K562 (cell line): ENCODE measurements around the gene ITGA7. TPM values are rescaled to one million over a fixed set of nuclear protein-coding genes. Genes with fewer than 3 reads are reported as not detected.

Experiments used
- CCNT2 ChIP-seq: IDR thresholded peaks from 2 replicates; pipeline ENCODE4 v1.6.1; 2011; ENCODE audit warnings: borderline replicate concordance, low read depth, mild to moderate bottlenecking, moderate library complexity, mixed read lengths, low read length; ENCODE audit not compliant: insufficient read length; ENCODE audit errors: extremely low read depth
- DPF2 ChIP-seq: fragments of 450-650 bp; IDR thresholded peaks from 2 replicates; pipeline ENCODE4 v1.6.1; 2016
- ELF4 ChIP-seq: fragments of 450-650 bp; formaldehyde crosslinking; IDR thresholded peaks from 2 replicates; pipeline ENCODE4 v1.4.0; 2022; ENCODE audit warnings: missing genetic modification characterization
- ETS1 ChIP-seq: conservative IDR thresholded peaks from 2 replicates; pipeline ENCODE4 v1.6.1; 2011; ENCODE audit warnings: low read depth, mild to moderate bottlenecking, low read length; ENCODE audit not compliant: control insufficient read depth
- FOSL1 ChIP-seq: fragments of 200-800 bp; sonication (Bioruptor generic); conservative IDR thresholded peaks from 2 replicates; pipeline ENCODE4 v1.6.1; 2016; ENCODE audit warnings: missing genetic modification characterization, missing compliant biosample characterization
- HMG20B ChIP-seq: fragments of 250-450 bp; sonication (Bioruptor Pico); IDR thresholded peaks from 2 replicates; pipeline ENCODE4 v1.5.0; 2021; ENCODE audit warnings: mild to moderate bottlenecking
- NCOA2 ChIP-seq, 2 experiments: fragments of 450-650 bp; IDR thresholded peaks; 2 replicates each; pipeline ENCODE4 v1.6.1; 2018; ENCODE audit warnings: mild to moderate bottlenecking in 2 of 2, moderate library complexity in 1 of 2; ENCODE audit not compliant: partially characterized antibody in 2 of 2
- NFATC3 ChIP-seq: fragments of 450-650 bp; IDR thresholded peaks from 2 replicates; pipeline ENCODE4 v1.6.1; 2017; ENCODE audit warnings: mild to moderate bottlenecking
- NR4A1 ChIP-seq, 2 experiments: fragments of 250-450 bp in 1 of 2; fragments of 450-650 bp in 1 of 2; sonication (Bioruptor Pico) in 1 of 2; IDR thresholded peaks; 2 replicates each; pipeline versions ENCODE4 v1.4.0 to v1.6.1; 2016 to 2020; ENCODE audit warnings: mild to moderate bottlenecking in 2 of 2, missing compliant biosample characterization in 1 of 2, missing genetic modification characterization in 1 of 2, moderate library complexity in 1 of 2
- PHF21A ChIP-seq: fragments of 450-650 bp; IDR thresholded peaks from 2 replicates; pipeline ENCODE4 v1.6.1; 2017; ENCODE audit warnings: low read depth, borderline replicate concordance
- RERE ChIP-seq: sonication (generic); formaldehyde crosslinking; IDR thresholded peaks from 2 replicates; pipeline ENCODE4 v1.8.0; 2023; ENCODE audit warnings: missing genetic modification reagents, mild to moderate bottlenecking, borderline replicate concordance
- TAF15 ChIP-seq: fragments of 200-400 bp; formaldehyde crosslinking; IDR thresholded peaks from 2 replicates; pipeline ENCODE4 v1.6.1; 2017; ENCODE audit warnings: mild to moderate bottlenecking, low read depth, low read length, moderate library complexity
- TGIF2 ChIP-seq: sonication (generic); formaldehyde crosslinking; IDR thresholded peaks from 2 replicates; pipeline ENCODE4 v1.8.1; 2022; ENCODE audit warnings: mild to moderate bottlenecking, missing genetic modification reagents, moderate library complexity
- USF2 ChIP-seq: sonication (generic); formaldehyde crosslinking; IDR thresholded peaks from 2 replicates; pipeline ENCODE4 v1.5.0; 2020; ENCODE audit warnings: missing genetic modification reagents
- ZFPM2 ChIP-seq: fragments of 250-450 bp; sonication (Bioruptor Pico); IDR thresholded peaks from 2 replicates; pipeline ENCODE4 v1.5.1; 2022; ENCODE audit warnings: mild to moderate bottlenecking
- ZNF134 ChIP-seq: fragments of 250-450 bp; sonication (Bioruptor Pico); conservative IDR thresholded peaks from 2 replicates; pipeline ENCODE4 v1.4.0; 2020
- ZNF184 ChIP-seq: sonication (generic); formaldehyde crosslinking; IDR thresholded peaks from 2 replicates; pipeline ENCODE4 v1.5.0; 2020; ENCODE audit warnings: missing genetic modification reagents
- ZNF384 ChIP-seq: IDR thresholded peaks from 2 replicates; pipeline ENCODE4 v1.6.1; 2012; ENCODE audit warnings: low read depth, low read length, improper control_type of control experiment
- ZNF444 ChIP-seq: fragments of 250-450 bp; sonication (Bioruptor Pico); IDR thresholded peaks from 2 replicates; pipeline ENCODE4 v1.4.0; 2020; ENCODE audit warnings: mild to moderate bottlenecking, moderate library complexity
- ZNF511 ChIP-seq: sonication (generic); formaldehyde crosslinking; IDR thresholded peaks from 2 replicates; pipeline ENCODE4 v1.8.0; 2022; ENCODE audit warnings: mild to moderate bottlenecking, missing genetic modification reagents
- polyA plus RNA-seq, 8 experiments: library from polyadenylated mRNA; depleted of rRNA in 4 of 8; stranded (reverse) in 5 of 8; unstranded in 3 of 8; fragments of >200 nt; fragmentation: Nextera tagmentation in 2 of 8; fragmentation: Illumina TruSeq in 1 of 8; extraction: Ambion mirVana in 2 of 8; extraction: Trizol in 1 of 8; gene quantifications; 2 replicates each; pipeline versions ENCODE4 v1.2.1 to v1.2.3, GENCODE V29; 2011 to 2014; ENCODE audit warnings: inconsistent platforms in 1 of 8, missing spikeins in 1 of 8
- total RNA-seq, 7 experiments: library from RNA; depleted of rRNA in 6 of 7; stranded (reverse); fragments of >200 nt in 6 of 7; fragmentation: Illumina TruSeq in 2 of 7; extraction: Trizol in 2 of 7; gene quantifications; 2 replicates each; pipeline versions ENCODE4 v1.2.1 to v1.2.3, GENCODE V29; 2011 to 2021; ENCODE audit warnings: low replicate concordance in 1 of 7

Gene ITGA7
- total and polyA plus RNA-seq, 9 of the 15 experiments (the other 6 are each of a cell fraction or from before 2014, with no cell fraction given) = 0.11 to 2.3 (median 0.56) TPM; not detected in 1

- TF ChIP-seq TGIF2 (CRISPR knock-in tag) (no peak), ZNF444 (CRISPR knock-in tag) (no peak), ELF4 (CRISPR knock-in tag) (no peak), DPF2 (peak; percentile 19; the same call in 1 of the 2 replicates), TAF15 (no peak), ZNF134 (CRISPR knock-in tag) (no peak), ZNF184 (CRISPR knock-in tag) (0 out of 2 replicates have a peak, but pooled peaks have one; percentile 35), HMG20B (CRISPR knock-in tag) (no peak), ZNF511 (CRISPR knock-in tag) (peak; percentile 81), CCNT2 (peak; percentile 30), FOSL1 (tag) (no peak), ETS1 (peak; percentile 95), USF2 (CRISPR knock-in tag) (peak; percentile 100), NCOA2 (IDR thresholded peaks at IDR 0.05; ENCODE audit: partially characterized antibody in 2 of 2) (no peak), PHF21A (peak; percentile 81), ZFPM2 (CRISPR knock-in tag) (no peak), NR4A1 (CRISPR knock-in tag; IDR thresholded peaks at IDR 0.05) (no peak), NR4A1 (tag; IDR thresholded peaks at IDR 0.05) (no peak), RERE (CRISPR knock-in tag) (no peak), ZNF384 (no peak; the same call in 1 of the 2 replicates), NFATC3 (peak; percentile 79; the same call in 1 of the 2 replicates)
These were observed 8.3 kb upstream of the ITGA7 start, which contains the start of gene BLOC1S1 (continued) for GRCh38 chr12:55715833-55716581.
